ENCODE data around the gene GABRB3.

DNA sequence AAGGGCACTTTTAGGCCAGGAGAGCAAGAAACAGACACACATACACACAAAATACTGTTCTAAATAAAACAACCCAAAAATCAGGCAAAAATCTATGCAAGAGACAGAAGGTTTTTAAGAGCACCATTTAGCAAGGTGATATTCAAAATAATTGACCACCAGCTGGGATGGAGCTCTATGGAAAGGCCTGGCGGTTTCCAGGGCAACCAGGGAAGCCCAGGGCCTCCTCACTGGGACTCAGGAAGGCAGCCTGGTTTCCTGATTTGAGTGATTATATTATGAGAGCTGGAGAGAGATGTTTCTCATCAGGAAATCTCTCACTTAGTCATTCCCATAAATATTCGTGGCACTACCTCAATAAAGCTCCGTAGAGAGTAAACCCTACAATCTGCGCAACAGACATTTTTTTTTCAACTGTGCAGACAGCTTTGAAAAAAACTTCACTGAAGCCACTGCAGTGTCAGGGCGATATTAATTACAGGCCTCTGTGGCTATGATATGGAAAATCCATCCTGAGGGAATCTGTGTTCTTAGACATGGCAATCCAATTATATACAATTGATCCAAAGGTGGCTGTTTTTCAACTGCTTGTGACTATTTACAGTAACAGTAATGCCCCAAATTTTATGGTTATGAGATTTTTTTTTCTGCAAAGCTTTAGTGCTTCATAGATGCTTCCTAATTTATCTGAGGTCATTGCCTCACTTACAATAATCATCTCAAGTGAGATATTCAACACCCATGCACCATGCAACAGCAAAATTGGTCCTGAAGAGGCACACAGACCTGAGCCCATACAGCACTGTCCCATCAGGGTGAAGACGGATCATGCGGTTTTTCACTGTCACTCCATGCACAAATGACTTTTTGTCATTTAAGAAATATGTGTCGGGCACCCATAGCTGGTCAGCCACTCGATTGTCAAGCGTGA is 152.1 kb downstream of the GABRB3 start:
- TF ChIP-seq, protein P1, sequence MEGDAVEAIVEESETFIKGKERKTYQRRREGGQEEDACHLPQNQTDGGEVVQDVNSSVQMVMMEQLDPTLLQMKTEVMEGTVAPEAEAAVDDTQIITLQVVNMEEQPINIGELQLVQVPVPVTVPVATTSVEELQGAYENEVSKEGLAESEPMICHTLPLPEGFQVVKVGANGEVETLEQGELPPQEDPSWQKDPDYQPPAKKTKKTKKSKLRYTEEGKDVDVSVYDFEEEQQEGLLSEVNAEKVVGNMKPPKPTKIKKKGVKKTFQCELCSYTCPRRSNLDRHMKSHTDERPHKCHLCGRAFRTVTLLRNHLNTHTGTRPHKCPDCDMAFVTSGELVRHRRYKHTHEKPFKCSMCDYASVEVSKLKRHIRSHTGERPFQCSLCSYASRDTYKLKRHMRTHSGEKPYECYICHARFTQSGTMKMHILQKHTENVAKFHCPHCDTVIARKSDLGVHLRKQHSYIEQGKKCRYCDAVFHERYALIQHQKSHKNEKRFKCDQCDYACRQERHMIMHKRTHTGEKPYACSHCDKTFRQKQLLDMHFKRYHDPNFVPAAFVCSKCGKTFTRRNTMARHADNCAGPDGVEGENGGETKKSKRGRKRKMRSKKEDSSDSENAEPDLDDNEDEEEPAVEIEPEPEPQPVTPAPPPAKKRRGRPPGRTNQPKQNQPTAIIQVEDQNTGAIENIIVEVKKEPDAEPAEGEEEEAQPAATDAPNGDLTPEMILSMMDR (IDR thresholded peaks at IDR 0.05), result no peak
- no peak for TF ChIP-seq POLR2A (IDR thresholded peaks at IDR 0.05)
